Kidney epithelial cell (primary cell): ENCODE data around the gene OLFML2B. TPM values are rescaled to one million over a fixed set of nuclear protein-coding genes. Genes with fewer than 3 reads are reported as not detected.

ENCODE experiments used
- DNase-seq: peaks from one replicate; pipeline ENCODE4 v3.0.0-alpha.2; 2010; ENCODE audit warnings: low read depth
- H3K27me3 ChIP-seq: 2 replicates; pipeline ENCODE4 v1.6.0; 2011; ENCODE audit warnings: low read length; ENCODE audit not compliant: control insufficient read depth, insufficient read depth
- H3K36me3 ChIP-seq: 2 replicates; pipeline ENCODE4 v1.5.1; 2011; ENCODE audit warnings: low read length; ENCODE audit not compliant: control insufficient read depth, insufficient read depth
- H3K4me3 ChIP-seq: 2 replicates; pipeline ENCODE4 v1.5.1; 2011; ENCODE audit warnings: low read depth, mild to moderate bottlenecking, control low read depth, low read length
- total RNA-seq: library from RNA; depleted of rRNA; stranded (reverse); fragments of >200 nt; gene quantifications from 2 replicates; pipeline ENCODE4 v1.2.3, GENCODE V29; 2015
- TF ChIP-seq, protein P1 (sequence below): IDR thresholded peaks from 2 replicates; pipeline ENCODE4 v1.5.1; 2011; ENCODE audit warnings: mild to moderate bottlenecking, moderate library complexity, low read length, control low read depth, inconsistent platforms; ENCODE audit not compliant: insufficient read depth, poor library complexity, severe bottlenecking

The OLFML2B gene
- total RNA-seq: 3.1 and 5.5 TPM in 2 replicates

DNA sequence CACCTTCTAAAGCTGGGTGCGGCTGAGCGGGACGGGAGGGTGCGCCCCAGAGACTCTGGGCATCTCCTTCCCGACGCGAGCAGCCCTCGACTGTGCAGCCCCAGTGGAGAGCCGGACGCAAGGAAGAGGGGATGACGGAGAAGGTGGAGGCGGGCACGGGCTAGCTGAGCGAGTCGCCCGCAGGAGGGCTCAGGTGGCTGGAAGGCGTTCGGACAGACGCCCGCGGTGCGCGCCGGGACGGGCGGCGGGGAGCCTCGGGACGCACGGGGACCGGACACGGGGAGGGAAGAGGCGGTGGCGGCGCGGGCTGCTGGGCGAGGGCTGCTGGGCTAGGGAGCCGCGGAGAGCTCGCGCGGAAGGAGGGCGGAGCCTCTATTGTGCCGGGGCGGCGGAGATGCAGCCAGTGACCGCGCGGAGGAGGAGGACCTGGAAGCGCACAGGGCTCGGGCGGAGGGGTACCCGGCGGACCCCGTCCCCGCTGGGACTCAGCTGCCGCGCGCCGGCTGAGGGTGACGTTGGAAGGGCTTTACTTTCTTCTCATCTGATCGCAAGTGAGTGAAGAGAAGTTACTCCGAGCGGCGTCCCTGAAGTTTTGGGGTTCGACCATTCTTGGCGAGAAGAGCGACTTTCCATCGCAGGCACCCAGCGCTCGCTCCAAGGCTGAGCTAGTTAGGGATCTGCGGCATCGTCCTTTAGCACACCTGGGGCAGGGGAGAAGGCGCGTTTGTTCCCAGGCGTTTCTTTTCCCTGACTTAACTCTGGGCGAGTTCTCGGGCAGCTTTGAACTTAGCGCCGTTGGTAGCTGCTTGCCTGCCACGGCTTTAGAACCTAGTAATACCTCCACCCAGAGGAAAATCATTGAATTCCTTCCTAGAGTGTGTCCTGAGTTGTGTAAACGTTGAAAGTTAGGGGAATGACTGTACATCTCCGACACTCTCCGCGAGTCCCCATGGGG, at the start of gene OLFML2B:
TSS of gene OLFML2B (minus strand) at position 323 of the 955 bp plus-strand sequence. CDS start 439 bp downstream, outside the sequence.
- DNase-seq: peak; percentile 79
- Histone ChIP-seq H3K36me3 (no peaks in the 10 kb centered on the region), H3K27me3 (no peaks in the 10 kb centered on the region), H3K4me3 (peak within 1 kb of the TSS; percentile 49)
- TF ChIP-seq, protein P1, sequence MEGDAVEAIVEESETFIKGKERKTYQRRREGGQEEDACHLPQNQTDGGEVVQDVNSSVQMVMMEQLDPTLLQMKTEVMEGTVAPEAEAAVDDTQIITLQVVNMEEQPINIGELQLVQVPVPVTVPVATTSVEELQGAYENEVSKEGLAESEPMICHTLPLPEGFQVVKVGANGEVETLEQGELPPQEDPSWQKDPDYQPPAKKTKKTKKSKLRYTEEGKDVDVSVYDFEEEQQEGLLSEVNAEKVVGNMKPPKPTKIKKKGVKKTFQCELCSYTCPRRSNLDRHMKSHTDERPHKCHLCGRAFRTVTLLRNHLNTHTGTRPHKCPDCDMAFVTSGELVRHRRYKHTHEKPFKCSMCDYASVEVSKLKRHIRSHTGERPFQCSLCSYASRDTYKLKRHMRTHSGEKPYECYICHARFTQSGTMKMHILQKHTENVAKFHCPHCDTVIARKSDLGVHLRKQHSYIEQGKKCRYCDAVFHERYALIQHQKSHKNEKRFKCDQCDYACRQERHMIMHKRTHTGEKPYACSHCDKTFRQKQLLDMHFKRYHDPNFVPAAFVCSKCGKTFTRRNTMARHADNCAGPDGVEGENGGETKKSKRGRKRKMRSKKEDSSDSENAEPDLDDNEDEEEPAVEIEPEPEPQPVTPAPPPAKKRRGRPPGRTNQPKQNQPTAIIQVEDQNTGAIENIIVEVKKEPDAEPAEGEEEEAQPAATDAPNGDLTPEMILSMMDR: peak; percentile 48

DNA sequence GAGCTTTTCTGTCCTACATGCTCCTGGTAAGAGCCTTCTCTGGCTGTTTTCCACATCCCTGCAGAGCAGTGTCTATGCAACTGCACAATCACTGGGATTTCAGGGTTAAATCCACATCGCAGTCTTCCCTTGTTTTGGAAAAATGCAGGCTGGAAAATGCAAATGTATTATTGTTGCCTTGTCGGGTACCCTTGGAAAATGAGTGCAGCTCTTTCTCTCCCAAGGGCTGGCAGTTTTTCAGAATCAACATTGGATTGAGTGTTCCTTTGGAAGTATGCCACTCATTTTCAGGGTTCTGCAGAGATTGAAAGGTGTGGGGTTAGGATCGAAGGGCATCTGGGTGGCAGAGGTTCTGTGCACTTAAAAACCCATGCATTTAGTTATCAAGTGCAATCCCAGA, 49.1 kb upstream of the OLFML2B start:
- no peaks in the 10 kb centered on the region for H3K36me3 ChIP-seq
- TF ChIP-seq, protein P1: no peak
- DNase-seq: no peak
- no peak overlapping the region for H3K4me3 ChIP-seq
- H3K27me3 ChIP-seq: no peaks in the 10 kb centered on the region

DNA sequence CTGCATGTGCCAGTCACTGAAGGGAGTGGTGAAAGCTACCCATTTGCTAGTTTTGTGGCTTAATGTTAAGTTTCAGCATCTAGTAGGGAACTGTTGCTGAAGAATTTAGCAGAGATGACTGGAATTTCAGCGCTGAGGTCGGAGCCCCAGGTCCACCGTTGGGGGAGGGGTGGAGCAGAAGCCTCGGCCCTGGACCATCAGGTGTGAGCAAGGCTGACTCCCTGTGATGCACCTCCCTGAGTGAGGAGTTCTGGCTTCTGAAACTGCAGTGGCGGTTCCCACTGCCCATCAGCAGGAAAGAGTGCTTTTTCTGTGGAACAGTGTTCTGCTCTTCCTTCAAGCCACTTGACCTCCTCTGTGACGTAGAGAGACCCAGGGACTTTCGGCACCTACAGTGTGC, 47.2 kb upstream of the OLFML2B start:
- Histone ChIP-seq H3K4me3 (peak overlapping the region; percentile 67), H3K27me3 (no peaks in the 10 kb centered on the region), H3K36me3 (no peaks in the 10 kb centered on the region)
- TF ChIP-seq, protein P1: no peak
- DNase-seq: no peak

DNA sequence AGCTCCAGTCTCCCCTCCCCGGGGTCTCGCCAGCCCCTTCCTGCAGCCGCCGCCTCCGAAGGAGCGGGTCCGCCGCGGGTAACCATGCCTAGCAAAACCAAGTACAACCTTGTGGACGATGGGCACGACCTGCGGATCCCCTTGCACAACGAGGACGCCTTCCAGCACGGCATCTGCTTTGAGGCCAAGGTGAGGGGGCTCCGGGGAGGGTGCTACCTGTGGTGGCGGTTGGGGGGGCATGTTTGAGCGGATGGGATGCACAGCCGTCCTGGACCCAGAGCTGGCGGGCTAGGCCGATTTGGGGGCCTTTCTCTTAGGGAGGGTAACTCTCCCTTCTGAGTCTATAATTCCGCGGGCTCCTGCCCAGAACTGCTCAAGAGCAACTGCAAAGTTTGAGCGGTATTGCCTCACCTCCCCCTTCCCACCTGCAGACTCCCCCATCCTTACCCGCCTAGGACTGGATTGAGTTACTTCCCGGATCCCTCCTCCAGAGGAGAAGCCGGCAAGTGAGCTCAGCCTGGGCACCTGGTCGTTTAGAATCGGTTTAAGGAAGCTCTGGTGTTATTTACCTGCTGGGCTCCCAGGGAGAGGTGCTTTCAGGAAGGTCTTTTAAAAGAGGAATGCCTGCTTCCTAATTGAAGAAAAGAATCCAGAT, 46.6 kb upstream of the OLFML2B start:
- Histone ChIP-seq H3K27me3 (no peaks in the 10 kb centered on the region), H3K4me3 (peak overlapping the region; percentile 67), H3K36me3 (no peaks in the 10 kb centered on the region)
- TF ChIP-seq, protein P1: no peak
- DNase-seq: no peak

DNA sequence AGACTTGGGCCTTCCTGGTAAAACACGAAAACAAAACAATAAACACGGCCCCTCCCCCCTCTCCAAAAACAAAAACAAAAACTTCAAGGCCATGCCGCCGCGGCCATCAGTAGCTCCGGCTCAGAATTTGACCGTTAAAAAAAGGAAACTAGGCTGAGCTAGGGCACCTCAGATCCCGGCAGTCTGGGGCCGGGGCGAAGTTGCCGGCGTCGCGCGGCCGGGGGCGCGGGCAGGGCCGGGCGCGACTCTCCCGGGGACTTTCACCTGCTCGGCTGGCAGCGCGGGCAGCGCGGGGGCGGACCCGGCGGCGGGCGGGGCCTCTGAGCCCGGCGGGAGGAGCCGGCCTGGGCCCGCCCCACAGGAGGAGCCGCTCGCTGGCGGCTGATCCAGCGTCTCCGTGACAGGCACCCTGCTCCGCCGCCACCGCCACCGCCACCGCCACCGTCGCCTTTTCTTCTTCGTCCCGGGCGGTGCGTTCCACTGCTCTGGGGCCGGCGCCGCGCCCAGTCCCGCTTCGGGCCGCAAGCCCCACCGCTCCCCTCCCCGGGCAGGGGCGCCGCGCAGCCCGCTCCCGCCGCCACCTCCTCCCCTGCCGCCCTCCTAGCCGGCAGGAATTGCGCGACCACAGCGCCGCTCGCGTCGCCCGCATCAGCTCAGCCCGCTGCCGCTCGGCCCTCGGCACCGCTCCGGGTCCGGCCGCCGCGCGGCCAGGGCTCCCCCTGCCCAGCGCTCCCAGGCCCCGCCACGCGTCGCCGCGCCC, 45.8 kb upstream of the OLFML2B start, which contains the start of gene NOS1AP:
TSS of gene NOS1AP (plus strand) at position 358 of the 760 bp plus-strand sequence. CDS start 487 bp downstream, outside the sequence.
- H3K4me3 ChIP-seq: peak within 1 kb of the TSS; percentile 67
- H3K27me3 ChIP-seq: no peaks in the 10 kb centered on the region
- TF ChIP-seq, protein P1: no peak
- DNase-seq: no peak
- H3K36me3 ChIP-seq: no peaks in the 10 kb centered on the region
